ENCODE measurements around the gene NF2. TPM values are rescaled to one million over a fixed set of nuclear protein-coding genes. Genes with fewer than 3 reads are reported as not detected.

Gene NF2
- polyA plus RNA-seq, 3 donors, result 7.7 to 15.5 (median 8.4) TPM

DNA sequence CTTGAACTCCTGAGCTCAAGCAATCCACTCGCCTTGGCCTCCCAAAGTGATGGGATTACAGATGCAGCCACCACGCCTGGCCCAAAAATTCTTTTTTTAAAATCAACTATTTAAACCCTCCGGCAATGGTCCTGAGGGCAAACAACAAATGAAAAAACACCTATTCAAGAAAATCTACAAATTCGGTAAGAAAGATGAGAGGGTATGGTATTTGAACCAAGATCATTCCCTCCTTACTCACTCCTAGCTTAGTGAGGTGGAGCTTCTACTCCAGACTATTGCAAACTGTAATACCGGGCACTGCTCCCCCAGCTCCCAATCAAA, 2.1 kb downstream of the NF2 start:
- DNase-seq, result no peak
- no peak overlapping the region for H3K4me3 ChIP-seq (replicated peaks in 1 of 3; ENCODE audit: low read depth in 2 of 3, low read length in 3 of 3)
- peaks cover 24% of the 10 kb centered on the region for H4K20me1 ChIP-seq (ENCODE audit: insufficient read depth, low read length)
- Mint-ChIP-seq H3K27ac (no peak overlapping the region), H3K9me3 (peaks cover 0 to 8% (median 6%) of the 10 kb centered on the region in 7 donors), H3K4me1 (peaks cover 22% of the 10 kb centered on the region), H3K27me3 (ENCODE audit: low read depth in 3 of 3) (peaks cover 0 to 2% (median 0%) of the 10 kb centered on the region in 3 donors), H3K4me3 (no peak overlapping the region), H3K36me3 (peaks cover 2 to 16% of the 10 kb centered on the region in 2 donors)
- H3K9ac ChIP-seq (ENCODE audit: insufficient read depth, low read length, poor library complexity, severe bottlenecking), result no peak overlapping the region
- H3K9me3 ChIP-seq (replicated peaks in 1 of 2; ENCODE audit: control insufficient read depth in 1 of 2, insufficient read depth in 1 of 2, low read length in 2 of 2), result peaks cover 0 to 6% of the 10 kb centered on the region in 2 donors
- no peak overlapping the region for H3K4me2 ChIP-seq (replicated peaks; ENCODE audit: extremely low read depth, low read length, poor library complexity, severe bottlenecking)
- H3K27me3 ChIP-seq (ENCODE audit: control insufficient read depth in 2 of 2, insufficient read depth in 2 of 2, low read length in 2 of 2), result no peaks in the 10 kb centered on the region
- H3K27ac ChIP-seq (ENCODE audit: low read depth in 1 of 2, low read length in 2 of 2), result no peak overlapping the region
- intact Hi-C loops (cut with micrococcal nuclease), result no loop called here
- peaks cover 69% of the 10 kb centered on the region for H3K79me2 ChIP-seq (ENCODE audit: insufficient read depth, low read length)
- peaks cover 0 to 7% of the 10 kb centered on the region in 2 donors for H3K36me3 ChIP-seq (replicated peaks in 1 of 2; ENCODE audit: control insufficient read depth in 1 of 2, insufficient read depth in 2 of 2, low read length in 2 of 2)
- 100% methylated on average over 1 of the region's 5 CpGs for WGBS (ENCODE audit: insufficient coverage)
- TF ChIP-seq, protein P1, sequence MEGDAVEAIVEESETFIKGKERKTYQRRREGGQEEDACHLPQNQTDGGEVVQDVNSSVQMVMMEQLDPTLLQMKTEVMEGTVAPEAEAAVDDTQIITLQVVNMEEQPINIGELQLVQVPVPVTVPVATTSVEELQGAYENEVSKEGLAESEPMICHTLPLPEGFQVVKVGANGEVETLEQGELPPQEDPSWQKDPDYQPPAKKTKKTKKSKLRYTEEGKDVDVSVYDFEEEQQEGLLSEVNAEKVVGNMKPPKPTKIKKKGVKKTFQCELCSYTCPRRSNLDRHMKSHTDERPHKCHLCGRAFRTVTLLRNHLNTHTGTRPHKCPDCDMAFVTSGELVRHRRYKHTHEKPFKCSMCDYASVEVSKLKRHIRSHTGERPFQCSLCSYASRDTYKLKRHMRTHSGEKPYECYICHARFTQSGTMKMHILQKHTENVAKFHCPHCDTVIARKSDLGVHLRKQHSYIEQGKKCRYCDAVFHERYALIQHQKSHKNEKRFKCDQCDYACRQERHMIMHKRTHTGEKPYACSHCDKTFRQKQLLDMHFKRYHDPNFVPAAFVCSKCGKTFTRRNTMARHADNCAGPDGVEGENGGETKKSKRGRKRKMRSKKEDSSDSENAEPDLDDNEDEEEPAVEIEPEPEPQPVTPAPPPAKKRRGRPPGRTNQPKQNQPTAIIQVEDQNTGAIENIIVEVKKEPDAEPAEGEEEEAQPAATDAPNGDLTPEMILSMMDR (IDR thresholded peaks at IDR 0.05), result no peak
- peaks cover 17 to 18% of the 10 kb centered on the region in 2 donors for H3K4me1 ChIP-seq (ENCODE audit: control insufficient read depth in 1 of 2, insufficient read depth in 2 of 2, low read length in 2 of 2)
- no peak overlapping the region for H2AFZ ChIP-seq (ENCODE audit: insufficient read depth, low read depth, low read length, poor library complexity, severe bottlenecking)

DNA sequence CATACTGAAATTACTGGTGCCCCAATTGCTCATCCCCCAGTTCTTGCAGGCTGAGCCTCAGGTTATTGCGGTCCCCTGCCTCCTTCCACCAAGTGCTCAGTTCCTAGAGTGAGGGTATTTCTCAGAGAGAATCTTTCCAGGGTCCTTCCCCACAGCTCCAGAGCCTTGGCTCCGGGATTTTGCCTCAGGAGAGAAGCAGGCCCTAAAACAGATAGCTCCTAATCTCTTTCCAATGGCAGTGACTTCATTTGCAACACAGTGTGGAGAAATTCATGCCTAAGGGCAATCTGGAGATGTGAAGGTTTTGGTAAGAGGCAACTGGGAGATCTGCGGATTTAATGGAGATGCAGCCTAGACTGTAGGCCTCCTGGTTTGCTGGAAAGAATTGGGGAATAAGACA, 2.9 kb downstream of the NF2 start:
- H3K79me2 ChIP-seq (ENCODE audit: insufficient read depth, low read length), result peaks cover 77% of the 10 kb centered on the region
- intact Hi-C loops (cut with micrococcal nuclease), result no loop called here
- H3K27me3 Mint-ChIP-seq (ENCODE audit: low read depth in 3 of 3), result no peaks in the 10 kb centered on the region
- H3K9ac ChIP-seq (ENCODE audit: insufficient read depth, low read length, poor library complexity, severe bottlenecking), result no peak overlapping the region
- H4K20me1 ChIP-seq (ENCODE audit: insufficient read depth, low read length), result peaks cover 25% of the 10 kb centered on the region
- no peak overlapping the region for H3K4me3 Mint-ChIP-seq
- peaks cover 2 to 15% (median 11%) of the 10 kb centered on the region in 7 donors for H3K9me3 Mint-ChIP-seq
- no peak overlapping the region for H2AFZ ChIP-seq (ENCODE audit: insufficient read depth, low read depth, low read length, poor library complexity, severe bottlenecking)
- peaks cover 0 to 7% of the 10 kb centered on the region in 2 donors for H3K36me3 ChIP-seq (replicated peaks in 1 of 2; ENCODE audit: control insufficient read depth in 1 of 2, insufficient read depth in 2 of 2, low read length in 2 of 2)
- H3K9me3 ChIP-seq (replicated peaks in 1 of 2; ENCODE audit: control insufficient read depth in 1 of 2, insufficient read depth in 1 of 2, low read length in 2 of 2), result peaks cover 0 to 10% of the 10 kb centered on the region in 2 donors
- no peak overlapping the region for H3K4me2 ChIP-seq (replicated peaks; ENCODE audit: extremely low read depth, low read length, poor library complexity, severe bottlenecking)
- no peak for DNase-seq
- H3K27me3 ChIP-seq (ENCODE audit: control insufficient read depth in 2 of 2, insufficient read depth in 2 of 2, low read length in 2 of 2), result no peaks in the 10 kb centered on the region
- no peak overlapping the region for H3K4me3 ChIP-seq (replicated peaks in 1 of 3; ENCODE audit: low read depth in 2 of 3, low read length in 3 of 3)
- 100% methylated on average over 1 of the region's 3 CpGs for WGBS (ENCODE audit: insufficient coverage)
- H3K4me1 ChIP-seq (ENCODE audit: control insufficient read depth in 1 of 2, insufficient read depth in 2 of 2, low read length in 2 of 2), result peaks cover 17 to 18% of the 10 kb centered on the region in 2 donors
- TF ChIP-seq, protein P1 (IDR thresholded peaks at IDR 0.05), result no peak
- peak overlapping the region in 1 of 7 donors; percentile 6 for H3K27ac Mint-ChIP-seq
- H3K4me1 Mint-ChIP-seq, result peaks cover 22% of the 10 kb centered on the region
- H3K36me3 Mint-ChIP-seq, result peaks cover 3 to 16% of the 10 kb centered on the region in 2 donors
- H3K27ac ChIP-seq (ENCODE audit: low read depth in 1 of 2, low read length in 2 of 2), result no peak overlapping the region
